ENCODE results near the gene ATXN7L2. TPM values are rescaled to one million over a fixed set of nuclear protein-coding genes. Genes with fewer than 3 reads are reported as not detected.

The ATXN7L2 gene
- total RNA-seq, 1 donor from 2014 or later = 4.6 TPM

- TF ChIP-seq CTCF (IDR thresholded peaks at IDR 0.05) = no peak
- no peaks in the 10 kb centered on the region for H3K27me3 ChIP-seq
- H3K36me3 ChIP-seq = no peaks in the 10 kb centered on the region
- H3K27ac ChIP-seq = no peak overlapping the region
- intact Hi-C loops (cut with DNase I) = no loop called here
- H3K4me3 ChIP-seq = no peak overlapping the region
- ATAC-seq = no peak
- H3K4me1 ChIP-seq = no peaks in the 10 kb centered on the region
- H3K9me3 ChIP-seq = no peaks in the 10 kb centered on the region
- no peak for DNase-seq
Observed at GRCh38 chr1:109522026-109522425, 38.3 kb downstream of the ATXN7L2 start.

GRCh38 chr1:109523706-109524105 lies 40.0 kb downstream of the ATXN7L2 start:
- intact Hi-C loops (cut with DNase I) = no loop called here
- no peaks in the 10 kb centered on the region for H3K4me1 ChIP-seq
- ATAC-seq (no peak), DNase-seq (no peak)
- no peak for TF ChIP-seq CTCF (IDR thresholded peaks at IDR 0.05)
- H3K27ac ChIP-seq = no peak overlapping the region
- no peaks in the 10 kb centered on the region for H3K9me3 ChIP-seq
- no peak overlapping the region for H3K4me3 ChIP-seq
- H3K36me3 ChIP-seq = no peaks in the 10 kb centered on the region
- no peaks in the 10 kb centered on the region for H3K27me3 ChIP-seq

GRCh38 chr1:109527098-109527811 lies 43.5 kb downstream of the ATXN7L2 start:
- H3K27ac ChIP-seq = no peak overlapping the region
- H3K9me3 ChIP-seq = no peaks in the 10 kb centered on the region
- H3K36me3 ChIP-seq = no peaks in the 10 kb centered on the region
- H3K4me1 ChIP-seq = peaks cover 3% of the 10 kb centered on the region
- no peak for TF ChIP-seq CTCF (IDR thresholded peaks at IDR 0.05)
- DNase-seq (no peak), ATAC-seq (no peak)
- no peak overlapping the region for H3K4me3 ChIP-seq
- H3K27me3 ChIP-seq = no peaks in the 10 kb centered on the region
- intact Hi-C loops (cut with DNase I) = no loop called here

GRCh38 chr1:109527846-109528695 lies 44.4 kb downstream of the ATXN7L2 start:
- ATAC-seq (no peak), DNase-seq (no peak)
- Histone ChIP-seq H3K36me3 (no peaks in the 10 kb centered on the region), H3K9me3 (no peaks in the 10 kb centered on the region), H3K27ac (no peak overlapping the region), H3K4me1 (peaks cover 10% of the 10 kb centered on the region), H3K27me3 (no peaks in the 10 kb centered on the region), H3K4me3 (no peak overlapping the region)
- intact Hi-C loops (cut with DNase I) = no loop called here
- no peak for TF ChIP-seq CTCF (IDR thresholded peaks at IDR 0.05)

- no peak overlapping the region for H3K27ac ChIP-seq
Observed at GRCh38 chr1:109528712-109529111, 45.0 kb downstream of the ATXN7L2 start.

More at GRCh38 chr1:109528712-109529111, 45.0 kb downstream of the ATXN7L2 start:
- Histone ChIP-seq H3K36me3 (no peaks in the 10 kb centered on the region), H3K4me3 (no peak overlapping the region), H3K27me3 (no peaks in the 10 kb centered on the region), H3K4me1 (peaks cover 10% of the 10 kb centered on the region), H3K9me3 (no peaks in the 10 kb centered on the region)
- no peak for TF ChIP-seq CTCF (IDR thresholded peaks at IDR 0.05)
- intact Hi-C loops (cut with DNase I) = no loop called here
- no peak for ATAC-seq
- DNase-seq = no peak

Data from upper lobe of right lung (tissue), 1 donor.